ENCODE results near the gene MLEC. TPM values are rescaled to one million over a fixed set of nuclear protein-coding genes. Genes with fewer than 3 reads are reported as not detected.

MLEC gene
- total RNA-seq, 1 donor from 2014 or later, result 50.8 TPM

DNA sequence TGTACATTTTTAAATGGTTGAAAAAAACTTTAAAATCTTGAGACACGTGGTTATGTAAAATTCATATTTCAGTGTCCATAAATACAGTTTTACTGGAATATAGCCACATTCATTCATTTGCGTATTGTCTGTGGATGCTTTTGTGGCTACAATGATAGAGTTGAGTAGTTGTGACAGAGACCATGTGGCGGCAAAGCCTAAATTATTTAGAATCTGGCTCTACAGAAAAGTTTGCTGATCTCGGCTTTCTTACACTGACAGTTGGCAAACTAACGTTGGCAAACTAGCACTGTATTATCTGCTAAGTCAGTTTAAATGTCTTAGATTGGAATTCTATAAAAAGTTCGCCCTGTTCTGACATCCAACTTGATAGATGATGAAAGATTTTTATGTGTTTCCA, 25.7 kb downstream of the MLEC start:
- H3K9me3 Mint-ChIP-seq (ENCODE audit: unreplicated experiment), result no peaks in the 10 kb centered on the region
- no peaks in the 10 kb centered on the region for H3K36me3 Mint-ChIP-seq (ENCODE audit: unreplicated experiment)
- no peak overlapping the region for H3K27ac Mint-ChIP-seq (ENCODE audit: unreplicated experiment)
- no peak for DNase-seq
- H3K4me3 Mint-ChIP-seq (ENCODE audit: unreplicated experiment), result no peak overlapping the region
- H3K27me3 Mint-ChIP-seq (ENCODE audit: unreplicated experiment), result peaks cover 2% of the 10 kb centered on the region
- TF ChIP-seq, protein P1, sequence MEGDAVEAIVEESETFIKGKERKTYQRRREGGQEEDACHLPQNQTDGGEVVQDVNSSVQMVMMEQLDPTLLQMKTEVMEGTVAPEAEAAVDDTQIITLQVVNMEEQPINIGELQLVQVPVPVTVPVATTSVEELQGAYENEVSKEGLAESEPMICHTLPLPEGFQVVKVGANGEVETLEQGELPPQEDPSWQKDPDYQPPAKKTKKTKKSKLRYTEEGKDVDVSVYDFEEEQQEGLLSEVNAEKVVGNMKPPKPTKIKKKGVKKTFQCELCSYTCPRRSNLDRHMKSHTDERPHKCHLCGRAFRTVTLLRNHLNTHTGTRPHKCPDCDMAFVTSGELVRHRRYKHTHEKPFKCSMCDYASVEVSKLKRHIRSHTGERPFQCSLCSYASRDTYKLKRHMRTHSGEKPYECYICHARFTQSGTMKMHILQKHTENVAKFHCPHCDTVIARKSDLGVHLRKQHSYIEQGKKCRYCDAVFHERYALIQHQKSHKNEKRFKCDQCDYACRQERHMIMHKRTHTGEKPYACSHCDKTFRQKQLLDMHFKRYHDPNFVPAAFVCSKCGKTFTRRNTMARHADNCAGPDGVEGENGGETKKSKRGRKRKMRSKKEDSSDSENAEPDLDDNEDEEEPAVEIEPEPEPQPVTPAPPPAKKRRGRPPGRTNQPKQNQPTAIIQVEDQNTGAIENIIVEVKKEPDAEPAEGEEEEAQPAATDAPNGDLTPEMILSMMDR (IDR thresholded peaks at IDR 0.05; ENCODE audit: partially characterized antibody, unreplicated experiment), result no peak
- peaks cover 11% of the 10 kb centered on the region for H3K4me1 Mint-ChIP-seq (ENCODE audit: low read depth, unreplicated experiment)

DNA sequence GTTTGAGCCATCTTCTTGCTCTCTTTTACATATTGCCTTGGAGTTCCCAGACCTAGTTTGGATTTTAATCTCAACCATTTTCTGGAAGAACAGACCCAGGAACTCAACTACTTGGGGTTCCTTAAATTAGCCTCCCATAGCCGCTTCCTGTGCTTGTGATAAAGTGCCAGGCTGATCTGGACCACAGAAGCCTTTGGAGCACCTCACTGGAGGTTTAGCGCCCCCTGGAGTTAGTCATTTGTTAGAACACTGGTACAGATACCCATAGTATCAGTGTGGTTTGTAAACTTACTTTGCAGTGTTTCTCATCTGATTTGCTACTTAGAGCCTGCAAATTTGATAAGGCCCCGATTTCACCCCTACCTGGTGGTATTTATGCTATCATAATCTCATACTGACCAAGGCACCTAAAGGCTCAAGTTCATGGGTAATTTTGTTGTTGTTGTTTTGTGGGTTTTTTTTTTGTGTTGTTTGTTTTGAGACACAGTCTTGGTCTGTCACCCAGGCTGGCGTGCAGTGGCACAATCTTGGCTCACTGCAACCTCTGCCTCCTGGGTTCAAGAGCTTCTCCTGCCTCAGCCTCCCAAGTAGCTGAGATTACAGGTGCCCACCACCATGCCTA, 27.0 kb downstream of the MLEC start:
- no peak overlapping the region for H3K27ac Mint-ChIP-seq (ENCODE audit: unreplicated experiment)
- H3K36me3 Mint-ChIP-seq (ENCODE audit: unreplicated experiment), result no peaks in the 10 kb centered on the region
- DNase-seq, result peak; percentile 64
- H3K4me3 Mint-ChIP-seq (ENCODE audit: unreplicated experiment), result no peak overlapping the region
- no peaks in the 10 kb centered on the region for H3K9me3 Mint-ChIP-seq (ENCODE audit: unreplicated experiment)
- peaks cover 2% of the 10 kb centered on the region for H3K27me3 Mint-ChIP-seq (ENCODE audit: unreplicated experiment)
- TF ChIP-seq, protein P1 (IDR thresholded peaks at IDR 0.05; ENCODE audit: partially characterized antibody, unreplicated experiment), result peak; percentile 90
- H3K4me1 Mint-ChIP-seq (ENCODE audit: low read depth, unreplicated experiment), result peaks cover 11% of the 10 kb centered on the region

DNA sequence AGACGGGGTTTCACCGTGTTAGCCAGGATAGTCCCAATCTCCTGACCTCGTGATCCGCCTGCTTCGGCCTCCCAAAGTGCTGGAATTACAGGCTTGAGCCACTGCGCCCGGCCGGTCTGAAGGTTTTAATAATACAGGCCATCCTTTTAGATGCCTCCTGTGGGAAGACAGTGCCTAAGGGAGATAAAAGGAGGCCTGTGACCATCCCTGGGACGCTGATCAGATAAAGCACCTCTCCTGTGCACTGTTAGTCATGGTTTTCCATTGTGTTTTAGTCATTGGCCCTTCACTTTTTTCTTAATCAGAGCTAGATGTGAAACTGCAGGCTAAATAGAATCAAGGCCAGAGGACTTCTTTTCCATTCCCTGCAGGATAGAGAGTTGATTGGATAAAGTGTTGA, 31.1 kb downstream of the MLEC start:
- no peaks in the 10 kb centered on the region for H3K36me3 Mint-ChIP-seq (ENCODE audit: unreplicated experiment)
- no peak for DNase-seq
- no peaks in the 10 kb centered on the region for H3K9me3 Mint-ChIP-seq (ENCODE audit: unreplicated experiment)
- TF ChIP-seq, protein P1 (IDR thresholded peaks at IDR 0.05; ENCODE audit: partially characterized antibody, unreplicated experiment), result no peak
- H3K27ac Mint-ChIP-seq (ENCODE audit: unreplicated experiment), result no peak overlapping the region
- H3K4me1 Mint-ChIP-seq (ENCODE audit: low read depth, unreplicated experiment), result no peaks in the 10 kb centered on the region
- no peaks in the 10 kb centered on the region for H3K27me3 Mint-ChIP-seq (ENCODE audit: unreplicated experiment)
- H3K4me3 Mint-ChIP-seq (ENCODE audit: unreplicated experiment), result no peak overlapping the region

DNA sequence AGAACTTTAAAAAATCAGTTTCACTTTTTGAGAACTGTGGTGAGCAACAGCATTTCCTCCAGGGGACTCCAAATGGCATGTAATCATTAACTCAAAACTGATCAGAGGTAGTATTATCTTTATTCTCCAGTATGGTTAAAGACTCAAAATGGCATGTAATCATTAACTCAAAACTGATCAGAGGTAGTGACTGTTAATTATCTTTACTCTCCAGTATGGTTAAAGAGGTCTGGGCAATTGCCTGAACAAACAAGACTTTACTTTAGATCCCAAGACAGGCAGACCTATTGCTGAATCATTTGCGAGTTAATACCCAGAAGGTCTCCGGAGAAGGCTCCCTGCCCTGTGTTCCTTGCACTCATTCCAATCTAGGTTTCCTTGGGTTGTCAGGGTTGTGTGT, 32.1 kb downstream of the MLEC start:
- TF ChIP-seq, protein P1 (IDR thresholded peaks at IDR 0.05; ENCODE audit: partially characterized antibody, unreplicated experiment), result no peak
- no peaks in the 10 kb centered on the region for H3K4me1 Mint-ChIP-seq (ENCODE audit: low read depth, unreplicated experiment)
- no peaks in the 10 kb centered on the region for H3K9me3 Mint-ChIP-seq (ENCODE audit: unreplicated experiment)
- no peaks in the 10 kb centered on the region for H3K36me3 Mint-ChIP-seq (ENCODE audit: unreplicated experiment)
- H3K27ac Mint-ChIP-seq (ENCODE audit: unreplicated experiment), result peak overlapping the region; percentile 29
- DNase-seq, result no peak
- H3K4me3 Mint-ChIP-seq (ENCODE audit: unreplicated experiment), result no peak overlapping the region
- H3K27me3 Mint-ChIP-seq (ENCODE audit: unreplicated experiment), result no peaks in the 10 kb centered on the region

DNA sequence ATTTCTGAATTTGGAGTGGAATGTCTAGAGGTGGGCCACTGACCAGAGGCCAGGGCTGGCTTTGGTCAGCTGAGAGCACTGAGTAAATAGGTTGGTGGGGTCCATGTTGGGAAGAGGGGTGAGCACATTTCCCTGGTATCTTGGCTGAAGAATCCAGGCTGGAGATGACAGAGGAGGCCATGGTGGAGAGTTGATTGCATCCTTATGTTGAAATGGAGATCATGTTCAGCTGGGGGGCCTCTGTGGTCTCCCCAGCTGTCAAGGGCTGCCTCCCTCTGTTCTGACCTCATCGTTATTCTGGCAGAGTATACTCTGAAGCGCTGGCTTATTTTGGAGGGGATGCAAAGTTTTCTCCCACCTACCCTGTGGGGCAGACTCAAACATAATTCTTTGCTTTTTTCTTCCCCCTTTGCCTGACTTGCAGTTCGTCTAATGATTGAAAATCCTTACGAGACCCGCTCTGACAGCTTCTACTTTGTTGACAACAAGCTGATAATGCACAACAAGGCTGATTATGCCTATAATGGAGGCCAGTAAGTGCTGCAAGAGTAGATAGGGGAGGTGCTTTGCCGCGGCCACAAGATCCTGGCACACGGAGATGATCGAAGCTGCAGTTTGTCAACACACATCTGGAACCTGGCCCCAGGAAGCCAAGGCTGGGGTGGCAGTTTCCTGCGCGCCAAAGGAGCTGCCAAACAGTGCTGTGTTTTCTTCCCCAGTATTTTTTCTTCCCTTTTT, 32.7 kb downstream of the MLEC start:
- H3K4me1 Mint-ChIP-seq (ENCODE audit: low read depth, unreplicated experiment), result peaks cover 1% of the 10 kb centered on the region
- H3K27me3 Mint-ChIP-seq (ENCODE audit: unreplicated experiment), result no peaks in the 10 kb centered on the region
- H3K36me3 Mint-ChIP-seq (ENCODE audit: unreplicated experiment), result no peaks in the 10 kb centered on the region
- TF ChIP-seq, protein P1 (IDR thresholded peaks at IDR 0.05; ENCODE audit: partially characterized antibody, unreplicated experiment), result no peak
- peaks cover 2% of the 10 kb centered on the region for H3K9me3 Mint-ChIP-seq (ENCODE audit: unreplicated experiment)
- no peak overlapping the region for H3K4me3 Mint-ChIP-seq (ENCODE audit: unreplicated experiment)
- DNase-seq, result no peak
- H3K27ac Mint-ChIP-seq (ENCODE audit: unreplicated experiment), result peak overlapping the region; percentile 29

Measured in glutamatergic neuron (in vitro differentiated cells).